K562 (cell line): ENCODE data around the gene TPK1. TPM values are rescaled to one million over a fixed set of nuclear protein-coding genes. Genes with fewer than 3 reads are reported as not detected.

ENCODE experiments used
- ATAC-seq: fragments of 200-7000 bp; cut with Tn5 transposase; 3 replicates; pipeline ENCODE4 v1.9.1; 2020; ENCODE audit warnings: moderate library complexity
- BruUV-seq: library from RNA; stranded (reverse); fragments of 400-500 nt; replicated peaks from 2 replicates; lab custom pipeline; 2021; lab: Mats Ljungman, UMichigan
- CTCF ChIA-PET: fragments of 300-600 bp; formaldehyde crosslinking; extraction: SDS; loops from one replicate; lab custom pipeline; 2021; ENCODE audit warnings: low intra/inter-chr PET ratio; lab: Yijun Ruan, JAX
- POLR2A ChIA-PET: fragments of 300-600, 350-650 bp; sonication (Branson Sonifier 250); formaldehyde crosslinking; extraction: SDS; loops from one replicate; lab custom pipeline; 2021; ENCODE audit warnings: antibody characterized with exemption, inconsistent platforms; lab: Yijun Ruan, JAX
- DNase-seq, 4 experiments: peaks; one replicate each; pipeline versions ENCODE4 v3.0.0 to v3.0.0-alpha.2; 2011 to 2018; ENCODE audit warnings: low spot score in 3 of 4, mixed read lengths in 3 of 4; ENCODE audit errors: extremely low read depth in 1 of 4
- FAIRE-seq: peaks from 2 replicates; lab custom pipeline; 2011; peaks lifted over from hg19 to GRCh38; lab: Jason Lieb, UNC
- H2AFZ ChIP-seq: 2 replicates; pipeline ENCODE4 v1.6.0; 2011; ENCODE audit warnings: low read depth, low read length, control low read depth, inconsistent platforms
- H3K27ac ChIP-seq: fragments of 200-600 bp; 3 replicates; pipeline ENCODE4 v1.8.0; 2011; ENCODE audit warnings: low read depth, mild to moderate bottlenecking, control low read depth, inconsistent platforms, low read length, moderate library complexity, mixed read lengths; ENCODE audit errors: extremely low read depth
- H3K27me3 ChIP-seq, 2 experiments: fragments of 300-600 bp in 1 of 2; 2 replicates in 1 of 2; 3 replicates in 1 of 2; pipeline versions ENCODE4 v1.6.0 to v1.8.0; 2011; ENCODE audit warnings: inconsistent platforms in 2 of 2, low read length in 2 of 2, mild to moderate bottlenecking in 1 of 2, mixed read lengths in 1 of 2, moderate library complexity in 1 of 2; ENCODE audit not compliant: control insufficient read depth in 2 of 2, insufficient read depth in 2 of 2
- H3K36me3 ChIP-seq: fragments of 300-600 bp; 3 replicates; pipeline ENCODE4 v1.8.0; 2011; ENCODE audit warnings: mild to moderate bottlenecking, low read length, inconsistent platforms; ENCODE audit not compliant: control insufficient read depth, insufficient read depth
- H3K4me1 ChIP-seq, 2 experiments: fragments of 200-600 bp in 1 of 2; replicated peaks in 1 of 2; 2 replicates in 1 of 2; 3 replicates in 1 of 2; pipeline versions ENCODE4 v1.5.1 to v1.8.0; 2011; ENCODE audit warnings: inconsistent platforms in 2 of 2, low read length in 2 of 2, mild to moderate bottlenecking in 1 of 2, mixed read lengths in 1 of 2, moderate library complexity in 1 of 2; ENCODE audit not compliant: control insufficient read depth in 2 of 2, insufficient read depth in 2 of 2
- H3K4me2 ChIP-seq: 2 replicates; pipeline ENCODE4 v1.6.1; 2011; ENCODE audit warnings: low read length, control low read depth, inconsistent platforms, mixed read lengths; ENCODE audit not compliant: insufficient read depth
- H3K4me3 ChIP-seq: fragments of 200-600 bp; sonication (generic), shearing (Covaris generic); 2 replicates; pipeline ENCODE4 v1.5.1; 2016; ENCODE audit warnings: control low read depth, inconsistent platforms
- H3K79me2 ChIP-seq: fragments of 200-600 bp; 3 replicates; pipeline ENCODE4 v1.8.0; 2011; ENCODE audit warnings: low read length, inconsistent platforms; ENCODE audit not compliant: control insufficient read depth, insufficient read depth
- H3K9ac ChIP-seq, 2 experiments: 2 replicates each; pipeline versions ENCODE4 v1.6.0 to v1.6.1; 2011; ENCODE audit warnings: low read depth in 2 of 2, low read length in 2 of 2, control low read depth in 1 of 2, inconsistent platforms in 1 of 2, mild to moderate bottlenecking in 1 of 2, mixed read lengths in 1 of 2; ENCODE audit not compliant: insufficient read depth in 1 of 2
- H3K9me1 ChIP-seq: one replicate; pipeline ENCODE4 v1.6.0; 2011; ENCODE audit warnings: inconsistent platforms, mild to moderate bottlenecking, low read length, moderate library complexity; ENCODE audit not compliant: control insufficient read depth, insufficient read depth
- H3K9me3 ChIP-seq: replicated peaks from 2 replicates; pipeline ENCODE4 v1.5.1; 2011; ENCODE audit warnings: low read depth, low read length, inconsistent platforms; ENCODE audit not compliant: control insufficient read depth, insufficient read depth
- H4K20me1 ChIP-seq: replicated peaks from 2 replicates; pipeline ENCODE4 v1.6.1; 2011; ENCODE audit warnings: low read length, inconsistent platforms, mixed read lengths; ENCODE audit not compliant: control insufficient read depth, insufficient read depth
- BACH1 ChIP-seq: fragments of 200-800 bp; sonication (Bioruptor generic); IDR thresholded peaks from 2 replicates; pipeline ENCODE4 v1.6.1; 2016; ENCODE audit warnings: missing genetic modification characterization, missing compliant biosample characterization
- EGR1 ChIP-seq: fragments of 450-650 bp; conservative IDR thresholded peaks from 2 replicates; pipeline ENCODE4 v1.6.1; 2017; ENCODE audit warnings: mild to moderate bottlenecking
- EHMT2 ChIP-seq: fragments of 450-650 bp; IDR thresholded peaks from 2 replicates; pipeline ENCODE4 v1.6.1; 2018; ENCODE audit warnings: antibody characterized with exemption
- ERF ChIP-seq: fragments of 450-650 bp; formaldehyde crosslinking; IDR thresholded peaks from 2 replicates; pipeline ENCODE4 v1.4.0; 2020; ENCODE audit warnings: mild to moderate bottlenecking, mixed read lengths
- IRF2 ChIP-seq: sonication (generic); formaldehyde crosslinking; IDR thresholded peaks from 2 replicates; pipeline ENCODE4 v1.8.1; 2022; ENCODE audit warnings: mild to moderate bottlenecking, missing genetic modification reagents
- OTX1 ChIP-seq: fragments of 450-650 bp; formaldehyde crosslinking; IDR thresholded peaks from 2 replicates; pipeline ENCODE4 v1.4.0; 2022; ENCODE audit warnings: mild to moderate bottlenecking
- PCBP2 ChIP-seq: fragments of 200-400 bp; formaldehyde crosslinking; IDR thresholded peaks from 2 replicates; pipeline ENCODE4 v1.6.1; 2018; ENCODE audit warnings: low read length, low read depth, mild to moderate bottlenecking, moderate library complexity; ENCODE audit not compliant: poor library complexity, severe bottlenecking
- SAP30 ChIP-seq: fragments of 200-600 bp; sonication (generic); IDR thresholded peaks from 2 replicates; pipeline ENCODE4 v1.6.1; 2012; ENCODE audit warnings: borderline replicate concordance, low read depth, mild to moderate bottlenecking, moderate library complexity, low read length, control low read depth, inconsistent platforms; ENCODE audit not compliant: insufficient read depth, poor library complexity, severe bottlenecking
- TFAP4 ChIP-seq: sonication (generic); formaldehyde crosslinking; IDR thresholded peaks from 2 replicates; pipeline ENCODE4 v1.8.0; 2022; ENCODE audit warnings: missing genetic modification reagents, mild to moderate bottlenecking, moderate library complexity, borderline replicate concordance
- YY1 ChIP-seq, 3 experiments: IDR thresholded peaks; 2 replicates each; pipeline ENCODE4 v1.6.1; 2011; ENCODE audit warnings: low read length in 2 of 3, mild to moderate bottlenecking in 2 of 3, moderate library complexity in 2 of 3, borderline replicate concordance in 1 of 3, control low read depth in 1 of 3, low read depth in 1 of 3; ENCODE audit not compliant: insufficient read depth in 3 of 3, insufficient replicate concordance in 2 of 3, control insufficient read depth in 1 of 3, insufficient read length in 1 of 3; ENCODE audit errors: extremely low read depth in 1 of 3
- ZNF347 ChIP-seq: fragments of 450-650 bp; formaldehyde crosslinking; IDR thresholded peaks from 2 replicates; pipeline ENCODE4 v1.4.0; 2020; ENCODE audit warnings: low read depth, mild to moderate bottlenecking, moderate library complexity
- ZNF668 ChIP-seq: fragments of 250-450 bp; sonication (Bioruptor Pico); IDR thresholded peaks from 2 replicates; pipeline ENCODE4 v1.8.0; 2022; ENCODE audit warnings: mild to moderate bottlenecking, inconsistent platforms
- WGBS: fragments of 100-300 bp; shearing (Covaris generic); methylation state at CpG from one replicate; pipeline ENCODE4 v1.1.6; 2016; ENCODE audit warnings: low coverage, mixed read lengths; ENCODE audit not compliant: insufficient coverage; ENCODE audit errors: missing lambda C conversion rate; 5-methylcytosine and 5-hydroxymethylcytosine counted together
- in situ Hi-C: fragments of 300-500 bp; cut with MboI; formaldehyde crosslinking; loops from 4 replicates; pipeline ENCODE4 v1.15.0; 2018; ENCODE audit warnings: inconsistent platforms, mixed read lengths
- intact Hi-C: fragments of 100-400 bp; cut with micrococcal nuclease; formaldehyde crosslinking; loops from 2 replicates; pipeline ENCODE4 v1.14.2; 2022
- polyA plus RNA-seq, 8 experiments: library from polyadenylated mRNA; depleted of rRNA in 4 of 8; stranded (reverse) in 5 of 8; unstranded in 3 of 8; fragments of >200 nt; fragmentation: Nextera tagmentation in 2 of 8; fragmentation: Illumina TruSeq in 1 of 8; extraction: Ambion mirVana in 2 of 8; extraction: Trizol in 1 of 8; gene quantifications; 2 replicates each; pipeline versions ENCODE4 v1.2.1 to v1.2.3, GENCODE V29; 2011 to 2014; ENCODE audit warnings: inconsistent platforms in 1 of 8, missing spikeins in 1 of 8
- total RNA-seq, 7 experiments: library from RNA; depleted of rRNA in 6 of 7; stranded (reverse); fragments of >200 nt in 6 of 7; fragmentation: Illumina TruSeq in 2 of 7; extraction: Trizol in 2 of 7; gene quantifications; 2 replicates each; pipeline versions ENCODE4 v1.2.1 to v1.2.3, GENCODE V29; 2011 to 2021; ENCODE audit warnings: low replicate concordance in 1 of 7

TPK1 gene
- total and polyA plus RNA-seq, 9 of the 15 experiments (the other 6 are each of a cell fraction or from before 2014, with no cell fraction given) = 5.1 to 16.2 (median 9.2) TPM

DNA sequence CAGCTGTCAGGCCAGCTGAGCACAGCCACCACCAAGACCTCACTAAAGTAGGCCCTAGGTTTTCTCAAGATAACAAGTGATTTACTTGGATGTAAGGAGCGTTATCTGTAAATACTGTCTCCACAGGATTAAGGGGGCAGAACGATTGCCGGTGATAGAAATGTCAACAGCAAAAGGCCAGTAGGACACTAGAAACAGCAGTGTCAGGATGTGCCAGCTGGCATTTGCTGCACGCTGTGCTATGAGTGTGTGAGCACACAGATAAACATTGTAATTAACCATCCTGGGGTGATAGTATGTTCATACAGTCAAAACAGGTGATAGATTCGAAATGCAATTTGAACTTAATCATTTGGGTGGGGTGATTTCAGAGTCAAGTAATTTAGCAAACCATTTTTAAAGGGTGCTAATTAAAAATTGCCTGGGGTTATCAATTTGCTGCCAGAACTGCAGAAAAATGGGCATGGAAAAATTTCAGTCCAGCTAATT lies 396.1 kb downstream of the TPK1 start:
- no TSS peak for BruUV-seq
- H4K20me1 ChIP-seq = no peaks in the 10 kb centered on the region
- POLR2A ChIA-PET = no interaction called here
- H3K27ac ChIP-seq = no peak overlapping the region
- no peaks in the 10 kb centered on the region for H3K4me1 ChIP-seq
- FAIRE-seq (no peak), ATAC-seq (no peak), DNase-seq (no peak)
- no peaks in the 10 kb centered on the region for H3K9me1 ChIP-seq
- in situ Hi-C loops (no loop called here), intact Hi-C loops (no loop called here)
- no peak overlapping the region for H3K4me2 ChIP-seq
- H3K36me3 ChIP-seq = no peaks in the 10 kb centered on the region
- no peak overlapping the region for H3K4me3 ChIP-seq
- whole genome bisulfite sequencing = 0% methylated on average over 5 of the region's 5 CpGs
- no peaks in the 10 kb centered on the region for H3K27me3 ChIP-seq
- no peaks in the 10 kb centered on the region for H3K79me2 ChIP-seq
- H3K9me3 ChIP-seq = no peaks in the 10 kb centered on the region
- H2AFZ ChIP-seq = no peak overlapping the region
- no peak overlapping the region for H3K9ac ChIP-seq
- CTCF ChIA-PET = no interaction called here
- no peak for TF ChIP-seq TFAP4
- no peak for TF ChIP-seq BACH1
- no peak for TF ChIP-seq PCBP2
- no peak for TF ChIP-seq ZNF668
- TF ChIP-seq YY1 (IDR thresholded peaks at IDR 0.05; ENCODE audit: borderline replicate concordance in 1 of 3, control insufficient read depth in 1 of 3, extremely low read depth in 1 of 3, insufficient read depth in 3 of 3, insufficient read length in 1 of 3, insufficient replicate concordance in 2 of 3, low read depth in 1 of 3, low read length in 2 of 3) = no peak
- TF ChIP-seq EGR1 = no peak
- TF ChIP-seq ZNF347 (CRISPR knock-in tag) = no peak
- TF ChIP-seq IRF2 (CRISPR knock-in tag) = no peak
- no peak for TF ChIP-seq SAP30
- no peak for TF ChIP-seq EHMT2
- TF ChIP-seq OTX1 (CRISPR knock-in tag) = no peak
- TF ChIP-seq ERF (CRISPR knock-in tag) = no peak
